Measurements from ENCODE around the gene PCDH9.

DNA sequence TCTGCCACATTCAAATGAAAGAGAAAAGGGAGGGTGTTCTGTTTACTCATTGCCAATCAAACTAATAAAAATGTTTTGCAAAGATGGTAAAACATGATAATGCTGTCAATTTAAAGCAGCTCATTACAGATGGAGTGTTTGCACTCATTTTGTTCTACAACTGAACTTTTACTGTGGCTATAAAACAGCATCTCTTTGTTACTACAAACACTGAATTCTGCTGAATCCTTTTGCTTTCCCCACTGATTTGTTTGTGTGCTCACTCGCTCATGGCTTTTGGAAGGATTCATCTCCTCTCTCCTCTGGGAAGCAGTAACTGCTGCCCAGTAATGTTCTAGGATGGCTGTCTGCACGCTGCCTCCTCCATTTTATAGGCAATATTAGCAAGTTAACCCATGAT lies 434.5 kb downstream of the PCDH9 start:
- TF ChIP-seq, protein P1, sequence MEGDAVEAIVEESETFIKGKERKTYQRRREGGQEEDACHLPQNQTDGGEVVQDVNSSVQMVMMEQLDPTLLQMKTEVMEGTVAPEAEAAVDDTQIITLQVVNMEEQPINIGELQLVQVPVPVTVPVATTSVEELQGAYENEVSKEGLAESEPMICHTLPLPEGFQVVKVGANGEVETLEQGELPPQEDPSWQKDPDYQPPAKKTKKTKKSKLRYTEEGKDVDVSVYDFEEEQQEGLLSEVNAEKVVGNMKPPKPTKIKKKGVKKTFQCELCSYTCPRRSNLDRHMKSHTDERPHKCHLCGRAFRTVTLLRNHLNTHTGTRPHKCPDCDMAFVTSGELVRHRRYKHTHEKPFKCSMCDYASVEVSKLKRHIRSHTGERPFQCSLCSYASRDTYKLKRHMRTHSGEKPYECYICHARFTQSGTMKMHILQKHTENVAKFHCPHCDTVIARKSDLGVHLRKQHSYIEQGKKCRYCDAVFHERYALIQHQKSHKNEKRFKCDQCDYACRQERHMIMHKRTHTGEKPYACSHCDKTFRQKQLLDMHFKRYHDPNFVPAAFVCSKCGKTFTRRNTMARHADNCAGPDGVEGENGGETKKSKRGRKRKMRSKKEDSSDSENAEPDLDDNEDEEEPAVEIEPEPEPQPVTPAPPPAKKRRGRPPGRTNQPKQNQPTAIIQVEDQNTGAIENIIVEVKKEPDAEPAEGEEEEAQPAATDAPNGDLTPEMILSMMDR (IDR thresholded peaks at IDR 0.05; ENCODE audit: insufficient read depth, low read length, poor library complexity, severe bottlenecking): no peak
- no peak for TF ChIP-seq EZH2phosphoT487 (conservative IDR thresholded peaks at IDR 0.05; ENCODE audit: low read length)

All from SU-DHL-6 (cell line).